ENCODE measurements around the gene SCEL.

Gene SCEL

DNA sequence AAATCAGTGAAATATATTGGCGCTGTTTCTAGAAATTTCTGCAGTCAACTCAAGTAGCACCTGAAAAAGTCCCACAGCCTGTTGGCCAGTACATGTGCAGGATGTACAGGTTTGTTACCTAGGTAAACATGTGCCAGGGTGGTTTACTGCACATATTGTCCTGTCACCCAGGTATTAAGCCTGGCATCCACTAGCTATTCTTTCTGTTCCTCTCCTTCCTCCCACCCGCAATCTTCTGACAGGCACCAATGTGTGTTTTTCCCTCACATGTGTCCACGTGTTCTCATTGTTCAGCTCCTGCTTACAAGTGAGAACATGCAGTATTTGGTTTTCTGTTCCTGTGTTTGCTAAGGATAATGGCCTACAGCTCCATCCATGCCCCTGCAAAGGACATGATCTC lies 13.1 kb upstream of the SCEL start:
- no peak for DNase-seq

DNA sequence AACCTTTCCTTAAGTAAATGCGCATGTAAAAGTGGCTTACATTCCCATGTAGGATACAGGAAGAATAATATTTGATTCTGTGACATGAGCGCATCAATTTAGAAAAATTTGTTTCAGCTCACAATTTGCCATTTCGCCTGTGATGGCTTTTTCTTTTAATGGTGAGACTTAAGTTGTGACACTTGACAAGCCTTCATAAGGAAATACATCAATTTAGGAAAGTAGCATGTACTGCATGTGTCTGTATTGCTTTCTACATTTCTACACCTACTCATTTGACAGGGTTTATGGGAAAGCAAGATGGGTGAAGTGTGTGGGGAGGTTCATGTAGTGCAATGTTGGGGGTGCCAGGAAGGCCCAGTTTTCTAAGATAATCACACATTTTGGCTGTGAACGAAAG lies 12.1 kb upstream of the SCEL start:
- DNase-seq: no peak

DNA sequence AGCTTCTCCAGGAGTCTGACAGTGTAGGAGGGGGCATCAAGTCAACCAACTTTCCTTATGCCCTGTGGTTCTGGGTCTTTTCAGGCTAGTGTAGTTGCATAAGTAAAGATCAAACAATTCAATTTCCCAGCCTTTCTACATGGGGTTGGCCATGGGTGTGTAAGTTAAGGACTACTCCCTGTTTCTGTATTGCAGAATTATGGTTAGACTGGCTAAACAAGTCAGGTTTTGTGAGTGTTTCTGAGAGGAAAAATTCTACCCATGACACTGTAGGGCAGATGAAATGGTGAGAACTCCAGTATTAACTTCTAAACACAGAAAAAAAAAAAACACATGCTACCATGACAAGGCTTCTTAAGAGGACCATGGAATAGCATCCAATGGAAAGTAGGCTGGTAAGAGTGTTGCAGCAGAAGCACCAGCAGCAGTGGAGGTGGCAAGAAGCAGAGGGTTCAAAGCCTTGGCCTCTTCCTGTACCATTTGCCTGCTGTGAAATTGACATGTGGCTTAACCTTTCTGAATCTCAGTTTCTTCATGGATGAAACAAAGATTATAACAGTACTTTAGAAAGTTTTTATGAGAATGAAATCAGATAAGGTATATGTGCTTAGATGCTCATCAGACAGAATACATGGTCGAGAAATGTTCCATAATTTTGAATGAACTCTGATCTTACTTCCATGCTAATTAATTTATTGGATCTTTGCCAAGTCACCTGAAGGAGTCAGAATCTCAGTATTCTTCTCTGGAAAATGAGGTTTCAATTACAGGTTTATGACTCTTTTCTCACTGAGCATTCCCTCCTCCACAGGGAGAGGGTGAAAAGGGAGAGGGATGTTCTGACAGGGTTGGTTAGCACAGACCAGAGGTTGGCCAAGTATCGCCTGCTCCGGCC lies 11.4 kb upstream of the SCEL start:
- no peak for DNase-seq

DNA sequence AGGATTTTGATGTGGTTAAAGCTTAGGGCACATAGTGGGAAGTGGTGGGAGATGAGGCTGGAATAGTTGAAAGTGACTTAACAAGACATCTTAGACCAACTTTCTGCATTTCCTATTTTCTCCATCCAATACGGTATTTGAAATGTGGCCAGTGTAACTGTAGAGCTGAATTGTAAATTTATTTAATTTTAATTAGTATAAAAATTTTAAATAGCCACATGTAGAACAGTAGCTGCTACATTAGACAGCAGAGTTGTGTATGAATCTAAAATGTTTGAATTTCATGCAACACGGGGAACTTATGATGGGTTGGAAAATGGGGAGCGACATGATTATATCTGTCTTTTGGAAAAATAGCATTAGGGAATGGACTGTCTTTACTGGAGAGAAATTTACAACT lies 7.1 kb upstream of the SCEL start:
- no peak for DNase-seq

DNA sequence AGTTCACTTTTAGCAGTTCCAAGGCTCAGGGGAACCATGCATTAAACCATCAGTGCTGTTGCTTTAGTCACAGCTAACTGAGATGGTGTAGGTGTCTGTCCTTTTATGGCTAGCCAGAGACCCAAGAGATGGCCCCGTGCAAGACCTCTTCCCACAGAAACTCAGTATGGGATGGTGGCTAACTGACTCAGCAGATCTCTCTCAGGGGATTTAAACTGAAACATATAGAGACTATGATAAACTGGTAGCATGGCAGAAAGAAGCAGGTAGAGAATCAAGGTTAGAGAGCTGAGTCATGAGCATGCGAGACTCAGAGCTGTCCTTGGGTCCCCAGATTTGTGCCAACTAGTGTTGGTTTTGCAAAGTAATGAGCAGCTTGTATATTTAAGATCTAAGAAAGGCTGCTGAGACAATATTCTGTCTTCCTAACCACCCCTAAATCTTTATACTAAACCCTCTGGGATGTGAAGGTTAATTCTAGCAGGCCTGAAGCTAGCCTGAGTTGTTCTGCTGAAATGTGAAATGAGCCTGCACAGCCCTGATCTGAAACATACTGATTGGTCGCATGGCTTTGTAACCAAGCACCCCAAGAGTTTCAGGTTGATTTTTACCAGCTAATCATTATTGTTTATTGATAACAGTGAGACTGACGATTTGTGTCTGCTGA lies 6.5 kb upstream of the SCEL start:
- DNase-seq: no peak

DNA sequence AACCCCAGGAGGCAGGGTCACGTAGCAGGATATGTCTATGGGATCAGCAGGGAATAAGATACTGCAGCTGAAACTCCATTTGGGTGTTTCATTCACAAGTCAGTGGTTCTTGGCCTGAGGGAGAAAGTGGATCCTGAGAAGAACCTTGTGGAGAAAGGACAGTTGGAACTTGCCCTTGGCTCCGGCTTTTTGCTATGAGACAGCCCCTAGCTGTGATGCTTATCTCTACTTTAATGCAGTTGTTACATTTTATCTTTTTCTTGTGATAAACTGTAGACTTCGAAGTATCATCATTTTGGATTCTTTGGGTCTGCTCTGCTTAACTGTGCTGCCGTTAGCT lies 6.0 kb upstream of the SCEL start:
- no peak for DNase-seq

DNA sequence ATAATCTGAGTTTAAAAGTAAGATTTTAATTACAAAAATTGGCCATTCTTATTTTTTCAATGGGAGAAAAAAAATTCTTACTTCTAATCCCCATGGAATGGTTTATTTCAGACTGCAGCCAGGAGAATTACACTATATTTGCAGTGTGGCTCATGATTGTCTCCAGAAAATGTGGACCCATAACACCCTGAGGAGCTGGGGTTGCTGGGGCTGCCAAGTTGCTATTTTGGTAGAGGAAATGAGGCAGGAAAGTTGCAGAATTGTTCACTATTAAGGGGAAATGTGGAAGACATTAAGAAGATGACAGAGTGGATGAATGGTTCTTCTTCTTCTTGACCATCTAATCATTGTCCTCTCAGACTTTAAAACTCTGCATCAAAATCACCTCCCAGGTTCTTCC lies 4.6 kb upstream of the SCEL start:
- no peak for DNase-seq

DNA sequence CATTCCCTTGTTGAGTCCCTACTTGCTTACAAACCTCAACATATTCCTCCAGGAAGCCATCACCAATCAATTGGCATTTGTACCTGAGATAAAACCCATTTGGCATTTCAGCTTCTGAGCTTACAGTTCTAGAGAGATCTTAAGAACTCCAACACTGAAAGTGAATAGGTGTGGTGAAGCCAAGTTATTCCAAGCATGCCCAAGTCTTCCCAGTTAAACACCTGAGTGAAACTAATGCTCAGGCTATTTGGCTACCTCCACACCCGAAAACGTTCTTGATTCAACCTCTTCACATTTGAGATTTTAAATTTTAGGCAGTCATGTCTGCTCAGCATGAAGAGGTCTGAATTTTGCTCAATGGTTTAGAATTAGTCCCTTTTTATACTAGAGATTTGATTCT lies 2.5 kb upstream of the SCEL start:
- DNase-seq: no peak

DNA sequence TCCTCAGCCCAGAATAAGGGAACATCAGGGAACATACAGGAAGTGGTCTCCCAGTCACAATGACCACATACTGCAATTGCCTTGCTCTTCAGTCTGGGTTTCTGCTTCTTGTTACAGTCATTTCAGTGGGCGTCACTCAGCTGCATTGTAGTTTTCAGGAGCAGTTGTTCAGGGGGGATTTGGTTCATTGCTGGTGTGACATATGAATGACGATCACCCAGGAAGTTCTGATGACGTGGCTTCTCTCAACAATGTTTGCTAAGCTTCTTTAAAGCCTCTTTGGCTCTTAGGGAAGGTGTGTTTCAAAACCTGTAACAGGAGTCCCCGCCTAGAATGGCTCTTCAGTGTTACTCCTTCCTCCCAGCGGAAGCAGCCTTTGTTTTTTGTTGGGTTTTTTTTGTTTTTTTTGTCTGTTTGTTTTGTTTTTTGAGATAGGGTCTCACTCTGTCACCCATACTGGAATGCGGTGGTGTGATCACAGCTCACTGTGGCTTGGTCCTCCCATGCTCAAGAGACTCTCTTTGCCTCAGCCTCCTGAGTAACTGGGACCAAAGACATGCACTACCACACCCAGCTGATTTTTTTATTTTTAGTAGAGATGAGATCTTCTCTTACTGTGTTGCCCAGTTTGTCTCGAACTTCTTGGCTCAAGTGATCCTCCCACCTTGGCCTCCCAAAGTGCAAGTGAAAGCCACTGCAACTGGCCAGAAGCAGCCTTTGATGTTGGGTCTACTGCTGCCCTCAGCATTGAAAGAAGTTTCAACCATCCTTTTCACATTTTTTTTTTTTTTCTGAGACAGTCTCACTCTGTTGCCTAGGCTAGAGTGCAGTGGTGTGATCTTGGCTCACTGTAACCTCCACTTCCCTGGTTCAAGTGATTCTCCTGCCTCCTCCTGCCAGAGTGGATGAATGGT lies 1.4 kb upstream of the SCEL start:
- no peak for DNase-seq

DNA sequence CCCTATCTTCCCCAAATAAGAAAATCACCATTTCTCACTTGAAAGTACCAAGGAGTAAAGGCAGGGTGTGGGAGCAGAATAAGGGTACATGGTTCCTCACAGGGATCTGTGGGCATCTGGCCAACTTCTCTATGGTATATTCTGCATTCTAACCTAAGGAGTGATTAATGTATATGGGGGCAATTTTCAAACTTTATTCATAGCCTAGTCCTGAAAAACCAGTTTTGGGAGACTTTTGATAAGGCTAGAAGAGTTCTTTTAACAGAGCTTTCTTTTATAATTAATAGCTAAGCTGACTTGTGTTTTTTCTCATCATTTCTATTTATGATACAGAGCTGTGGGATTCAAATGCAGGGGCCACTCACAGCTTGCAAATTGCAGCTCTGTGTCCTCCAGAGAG lies 852 bp downstream of the SCEL start:
- DNase-seq: no peak

DNA sequence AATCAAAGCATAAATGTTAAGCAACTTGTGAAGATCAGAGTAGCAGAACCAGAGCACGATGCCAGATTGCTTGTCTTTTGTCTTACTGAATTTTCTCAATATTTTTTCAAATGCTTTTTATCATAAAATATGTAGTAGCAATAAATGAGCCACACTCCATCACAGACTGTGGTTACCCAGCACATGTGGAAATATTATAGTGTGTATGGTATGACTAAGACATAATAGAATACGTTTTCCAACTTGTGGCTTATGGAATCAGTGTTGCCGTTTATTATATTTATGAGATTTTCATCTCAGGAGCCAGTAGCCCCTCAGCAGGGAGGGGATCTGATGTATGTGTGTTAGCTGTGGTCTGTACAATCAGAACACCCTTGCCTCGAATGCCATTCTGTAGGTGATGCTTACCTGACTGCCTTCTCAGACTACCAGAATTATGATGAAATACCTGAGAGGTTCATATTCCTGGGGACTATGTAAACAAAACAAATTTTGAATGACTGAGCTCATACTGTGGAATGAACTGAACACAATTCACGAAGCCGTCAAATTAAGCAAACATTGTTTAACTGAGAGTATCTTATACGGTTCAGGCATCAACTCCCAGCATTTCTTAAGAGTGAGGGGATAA lies 1.9 kb downstream of the SCEL start:
- DNase-seq: no peak

DNA sequence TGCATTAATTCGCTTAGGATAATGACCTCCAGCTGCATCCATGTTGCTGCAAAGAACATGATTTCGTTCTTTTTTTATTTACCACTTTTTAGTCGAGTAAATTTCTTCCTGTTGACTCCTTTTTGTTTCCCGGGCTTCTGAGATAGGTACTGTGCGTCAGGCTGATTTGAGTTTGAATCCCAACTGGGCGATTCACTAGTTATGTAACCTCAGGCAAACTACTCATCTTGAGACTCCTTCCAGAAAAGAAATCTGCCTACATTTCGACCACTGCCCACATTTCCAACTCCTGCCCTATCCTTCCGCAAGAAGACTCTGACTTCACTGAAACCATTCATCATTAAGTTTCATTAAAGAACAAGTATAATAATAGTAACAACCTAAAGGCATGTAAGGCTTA lies 8.2 kb downstream of the SCEL start:
- DNase-seq: no peak

DNA sequence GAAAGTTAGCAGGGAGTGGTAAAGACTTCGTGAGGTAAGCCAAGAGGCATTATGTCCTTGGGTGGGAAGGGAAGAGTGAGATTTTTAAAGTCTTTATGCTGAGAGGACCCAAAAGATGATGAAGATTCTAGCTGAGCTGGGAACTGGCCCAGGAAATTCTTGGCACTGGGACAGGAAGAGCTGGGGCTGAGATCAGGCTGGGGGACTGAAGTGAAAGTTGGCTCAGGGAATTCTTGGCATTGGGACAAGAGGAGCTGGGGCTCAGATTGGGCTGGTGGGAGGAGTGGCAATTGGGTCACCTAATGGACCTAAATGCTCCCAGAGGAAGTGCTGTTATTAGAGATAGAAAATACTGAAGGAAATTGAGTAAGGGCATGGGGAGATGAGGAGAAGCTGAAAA lies 8.8 kb downstream of the SCEL start:
- DNase-seq: no peak

DNA sequence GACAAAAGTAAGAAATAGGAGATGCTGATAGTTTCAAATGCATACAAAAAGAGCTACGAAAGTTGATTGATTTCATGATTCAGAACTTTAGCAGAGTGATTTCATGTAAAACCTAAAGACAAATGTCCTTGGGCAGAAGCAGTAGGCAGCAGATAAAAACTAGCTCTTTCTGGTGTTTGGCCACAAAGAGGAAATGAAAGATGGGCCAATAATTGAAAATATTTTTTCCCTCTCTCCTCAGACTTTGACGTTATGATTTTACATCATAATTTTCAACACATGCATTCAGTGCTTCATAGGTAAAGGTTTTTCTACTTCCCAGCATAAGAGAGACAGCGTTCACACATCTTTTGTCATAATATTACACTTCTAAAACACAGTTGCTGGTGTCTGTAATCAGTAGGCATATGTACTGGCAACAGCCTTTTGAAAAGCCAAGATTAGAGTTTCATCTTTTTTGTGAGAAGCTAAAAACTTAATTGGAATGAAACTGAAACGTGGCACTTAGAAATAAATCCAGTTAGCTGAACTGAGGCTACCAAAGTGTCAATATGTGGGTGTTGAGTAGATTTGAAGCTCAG lies 9.3 kb downstream of the SCEL start:
- no peak for DNase-seq

DNA sequence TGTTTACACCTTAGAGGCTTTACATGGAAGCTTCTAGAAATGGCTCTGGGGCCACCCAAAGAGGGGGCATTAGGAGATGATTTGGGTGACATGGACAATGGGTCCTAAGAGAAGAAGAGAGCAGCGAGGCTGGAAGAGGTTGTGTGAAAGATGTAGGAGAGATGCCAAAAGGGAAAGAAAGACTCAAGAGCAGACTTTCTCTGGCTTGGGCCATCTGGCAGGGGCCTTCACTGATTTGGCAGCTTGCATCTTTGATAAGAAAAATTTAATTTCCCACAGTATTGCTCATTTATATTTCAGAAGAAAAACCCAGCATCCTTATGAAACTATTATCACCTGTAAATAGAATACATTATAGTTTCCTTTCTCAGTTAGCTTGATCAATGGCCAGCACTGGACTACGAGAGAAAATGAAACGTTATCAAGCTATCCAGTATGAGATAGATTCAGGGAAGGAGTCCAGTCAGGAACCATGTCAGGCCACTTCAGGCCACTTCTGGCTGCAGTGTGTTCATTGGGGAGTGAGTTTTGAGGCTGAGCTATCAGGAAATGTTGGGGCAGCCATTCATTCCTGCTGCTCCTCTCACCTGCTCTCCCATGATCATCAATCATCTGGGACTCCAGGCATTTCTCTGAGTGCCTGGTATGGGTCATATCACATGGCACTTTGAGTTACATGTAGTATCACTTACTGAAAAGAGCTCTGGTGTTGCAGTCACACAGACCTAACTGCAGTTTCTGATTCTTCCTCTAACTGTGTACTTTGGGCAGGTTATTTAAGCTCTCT lies 10.3 kb downstream of the SCEL start:
- DNase-seq: no peak

DNA sequence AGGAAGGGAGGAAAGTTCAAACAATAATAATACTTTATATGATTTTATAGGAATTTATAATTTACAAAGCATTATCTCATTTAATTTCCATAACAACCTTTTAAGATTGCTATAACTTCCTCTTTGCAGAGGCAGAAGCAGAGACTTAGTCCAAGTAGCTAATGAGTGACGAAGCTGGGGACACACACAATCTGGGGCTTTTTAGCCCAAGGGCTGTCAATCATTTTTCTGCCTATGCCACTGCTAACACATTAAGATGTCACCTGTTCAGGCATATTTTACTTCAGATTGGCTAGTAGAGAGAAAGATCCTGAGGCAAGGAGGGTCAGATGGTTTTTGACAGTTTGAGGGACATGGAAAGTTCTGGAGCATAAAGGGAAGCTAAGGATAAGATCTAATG lies 12.6 kb downstream of the SCEL start:
- no peak for DNase-seq

DNA sequence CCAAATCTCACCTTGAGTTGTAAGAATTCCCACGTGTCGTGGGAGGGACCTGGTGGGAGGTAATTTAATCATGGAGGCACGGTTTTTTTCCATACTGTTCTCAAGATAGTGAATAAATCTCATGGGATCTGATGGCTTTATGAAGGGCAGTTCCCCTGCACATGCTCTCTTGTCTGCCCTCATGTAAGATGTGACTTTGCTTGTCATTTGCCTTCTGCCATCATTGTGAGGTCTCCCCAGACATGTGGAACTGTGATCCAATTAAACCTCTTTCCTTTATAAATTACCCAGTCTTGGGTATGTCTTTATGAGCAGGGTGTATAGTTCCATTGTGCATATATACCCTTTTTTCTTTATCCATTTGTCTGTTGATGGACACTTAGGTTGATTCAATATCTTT lies 13.1 kb downstream of the SCEL start:
- DNase-seq: no peak

DNA sequence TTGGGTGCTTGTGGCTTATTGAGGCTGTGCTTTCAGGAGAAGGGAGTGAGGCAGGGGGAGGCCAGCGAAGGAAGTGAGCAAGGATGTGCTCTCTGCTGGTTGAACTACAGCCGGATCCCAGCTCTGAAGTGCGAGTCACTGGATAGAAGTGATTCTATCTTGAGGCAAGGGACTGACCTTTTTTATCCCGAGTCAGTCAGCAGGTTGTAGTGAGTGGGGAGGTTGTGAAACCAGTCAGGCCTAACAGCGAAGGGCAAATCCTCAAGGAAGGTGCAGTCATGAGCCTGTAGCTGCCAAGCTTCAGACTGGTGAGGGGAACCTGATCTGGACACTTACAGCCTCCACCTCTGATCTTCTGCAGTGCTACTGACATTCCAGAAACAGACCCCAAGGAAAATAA lies 18.6 kb downstream of the SCEL start:
- no peak for DNase-seq

DNA sequence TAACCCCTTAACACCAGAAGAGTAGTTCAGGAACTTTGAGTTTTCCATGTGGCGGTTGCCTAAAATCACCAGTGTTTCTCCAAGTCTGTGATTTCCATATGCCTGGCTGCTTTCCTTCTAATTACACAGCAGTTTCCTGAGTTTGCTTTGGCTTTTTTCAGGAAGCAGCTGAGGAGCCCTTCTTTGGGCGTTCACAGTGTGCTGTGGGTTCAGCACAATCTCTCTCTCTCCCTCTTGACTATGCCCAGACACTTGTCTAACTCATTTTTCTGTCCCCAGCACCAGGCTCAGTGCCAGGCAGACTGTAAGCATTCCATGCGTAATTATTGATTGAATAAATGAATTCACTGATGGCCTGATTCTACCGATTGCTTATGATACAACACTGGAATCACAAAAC lies 19.7 kb downstream of the SCEL start:
- no peak for DNase-seq

DNA sequence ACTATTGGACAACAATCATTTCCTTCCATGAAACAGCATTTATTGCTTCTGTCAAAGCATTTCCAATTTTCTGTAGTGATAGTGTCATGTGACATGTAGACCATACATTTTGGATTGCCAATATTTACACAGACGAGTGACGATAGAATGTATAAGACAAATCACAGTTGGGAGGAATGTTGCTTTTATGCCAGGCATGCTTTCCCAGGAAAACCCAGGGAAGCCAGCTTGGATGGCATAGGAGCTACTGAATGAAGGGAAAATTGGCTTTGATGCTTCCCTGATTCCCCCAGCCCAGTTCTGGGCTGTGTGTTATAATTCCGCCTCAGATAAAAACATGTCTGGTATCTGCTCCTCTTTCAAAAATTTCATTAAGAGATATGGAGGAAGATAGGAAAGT lies 22.5 kb downstream of the SCEL start:
- DNase-seq: no peak

DNA sequence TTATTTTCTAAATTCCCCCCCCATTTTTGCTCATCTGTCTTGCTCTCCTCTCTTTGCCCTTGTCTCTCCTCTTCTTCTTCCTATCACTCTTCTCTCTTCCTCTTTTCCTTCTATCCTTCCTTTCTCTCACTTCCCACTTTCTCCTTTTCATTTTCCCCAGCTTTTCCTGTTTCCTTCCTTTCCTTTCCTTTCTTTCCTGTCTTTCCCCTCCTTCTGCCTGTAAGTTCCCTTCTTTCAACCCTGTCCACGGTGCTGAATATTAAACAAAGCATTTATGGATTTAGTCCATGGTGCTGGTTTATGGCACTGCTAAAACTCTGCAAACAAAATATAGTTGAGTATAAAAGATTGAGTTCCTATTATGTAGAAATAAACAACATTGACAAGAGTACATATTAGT lies 27.6 kb downstream of the SCEL start:
- DNase-seq: no peak

DNA sequence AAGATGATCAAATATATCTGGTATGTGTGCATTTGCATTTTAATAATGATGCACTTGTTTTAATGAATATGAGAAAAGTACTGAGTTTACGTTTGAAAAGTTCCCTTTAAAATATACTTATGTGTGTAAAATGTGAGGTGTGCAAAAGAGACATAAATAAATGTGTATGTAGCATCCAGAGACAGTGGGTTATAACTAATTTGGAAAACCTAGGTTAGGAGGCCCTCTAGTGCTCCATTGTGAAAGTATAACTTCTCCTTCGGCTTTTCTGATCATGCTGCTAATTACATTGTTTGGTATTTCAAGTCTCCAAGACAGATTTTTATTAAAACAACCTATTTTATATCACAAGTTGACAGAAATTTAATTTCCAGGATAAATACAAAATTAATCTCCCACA lies 30.1 kb downstream of the SCEL start:
- peak; percentile 11 for DNase-seq
